MM.1S (cell line): Measurements from ENCODE around the gene NHSL2.

Experiments
- CTCF ChIP-seq: fragments of 300-600 bp; sonication (generic); IDR thresholded peaks from 2 replicates; pipeline ENCODE4 v1.5.1; 2016; ENCODE audit warnings: antibody characterized with exemption, low read length, mixed read lengths
- EZH2 ChIP-seq: fragments of 300-600 bp; sonication (generic); optimal IDR thresholded peaks from 2 replicates; pipeline ENCODE3; 2017; ENCODE audit warnings: low read depth, mild to moderate bottlenecking, antibody characterized with exemption, low read length, mixed read lengths
- EZH2phosphoT487 ChIP-seq: fragments of 300-600 bp; sonication (generic); IDR thresholded peaks from 2 replicates; pipeline ENCODE4 v1.6.1; 2018; ENCODE audit warnings: antibody characterized with exemption, low read length

DNA sequence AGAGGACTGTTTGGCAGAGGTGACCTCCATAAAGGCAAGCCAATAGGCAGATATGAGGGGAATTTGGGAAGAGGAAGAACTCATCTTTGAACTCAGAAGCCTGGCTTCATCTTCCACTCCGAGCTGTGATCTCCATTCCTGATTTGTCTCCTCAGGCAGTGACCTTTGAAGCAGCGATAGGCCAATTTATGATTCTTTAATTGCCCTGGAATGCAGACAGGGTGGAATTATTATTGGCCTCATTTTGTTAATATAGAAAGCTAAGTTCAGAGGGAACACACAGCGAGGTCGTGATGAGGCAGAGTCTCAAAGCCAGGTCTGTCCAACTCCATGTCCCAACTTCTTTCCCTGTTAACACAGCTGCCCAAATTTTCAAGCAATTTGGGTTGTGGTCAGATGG lies 204.2 kb downstream of the NHSL2 start:
- TF ChIP-seq CTCF (no peak), EZH2phosphoT487 (no peak), EZH2 (no peak)
